ENCODE results near the gene CMTM8.

CMTM8 gene

GRCh38 chr3:32257641-32258438 is 19.4 kb downstream of the CMTM8 start:
- FAIRE-seq: no peak
- no peak for DNase-seq (ENCODE audit: insufficient read length, low spot score)
- no peak for TF ChIP-seq TAF1 (IDR thresholded peaks at IDR 0.05; ENCODE audit: low read depth, low read length)
- TF ChIP-seq POLR2A (IDR thresholded peaks at IDR 0.05; ENCODE audit: low read depth, low read length): no peak
- TF ChIP-seq SPI1 (IDR thresholded peaks at IDR 0.05; ENCODE audit: low read depth, low read length): no peak
- no peak for TF ChIP-seq POLR2AphosphoS5 (IDR thresholded peaks at IDR 0.05; ENCODE audit: low read depth, low read length)
- TF ChIP-seq PAX5 (IDR thresholded peaks at IDR 0.05; ENCODE audit: insufficient read depth, low read length, severe bottlenecking): no peak
- TF ChIP-seq POU2F2 (IDR thresholded peaks at IDR 0.05; ENCODE audit: low read depth, low read length): no peak

DNA sequence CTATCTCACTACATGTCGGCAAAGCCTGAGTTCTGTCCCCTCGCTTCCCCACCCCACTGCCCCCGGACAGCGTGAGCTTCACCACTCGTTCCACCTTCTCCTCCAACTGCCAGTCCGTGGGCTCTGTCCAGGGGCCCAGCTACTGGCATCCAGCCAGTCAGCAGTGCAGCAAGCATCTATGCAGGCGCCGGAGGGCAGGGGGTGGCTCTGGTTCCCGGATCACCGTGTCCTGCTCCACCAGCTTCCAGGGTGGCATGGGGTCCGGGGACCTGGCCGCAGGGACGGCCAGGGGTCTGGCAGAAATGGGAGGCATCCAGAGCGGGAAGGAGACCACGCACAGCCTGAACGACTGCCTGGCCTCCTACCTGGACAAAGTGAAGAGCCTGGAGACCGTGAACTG is 20.4 kb downstream of the CMTM8 start:
- FAIRE-seq: no peak
- no peak for TF ChIP-seq TAF1 (IDR thresholded peaks at IDR 0.05; ENCODE audit: low read depth, low read length)
- no peak for TF ChIP-seq POLR2A (IDR thresholded peaks at IDR 0.05; ENCODE audit: low read depth, low read length)
- TF ChIP-seq SPI1 (IDR thresholded peaks at IDR 0.05; ENCODE audit: low read depth, low read length): no peak
- TF ChIP-seq PAX5 (IDR thresholded peaks at IDR 0.05; ENCODE audit: insufficient read depth, low read length, severe bottlenecking): no peak
- TF ChIP-seq POLR2AphosphoS5 (IDR thresholded peaks at IDR 0.05; ENCODE audit: low read depth, low read length): no peak
- TF ChIP-seq POU2F2 (IDR thresholded peaks at IDR 0.05; ENCODE audit: low read depth, low read length): no peak
- DNase-seq (ENCODE audit: insufficient read length, low spot score): no peak

DNA sequence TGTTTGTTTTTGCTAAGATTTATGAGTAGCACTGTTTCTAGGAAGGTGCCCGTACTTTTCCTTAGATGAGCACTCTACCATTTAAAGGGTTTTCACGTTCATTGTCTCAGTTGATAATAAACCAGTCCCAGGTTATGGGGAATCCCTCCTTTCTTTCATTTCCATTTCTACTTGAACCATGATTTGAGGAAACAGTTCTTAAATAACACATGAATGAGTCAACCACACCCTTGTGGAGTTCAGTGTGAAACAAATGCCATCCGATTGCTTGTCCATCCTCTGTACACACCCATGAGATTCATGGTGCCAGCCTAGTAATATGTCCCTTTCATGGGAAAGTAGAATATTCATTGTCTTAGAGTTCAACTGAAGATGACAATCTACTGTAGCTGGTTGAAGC is 23.1 kb downstream of the CMTM8 start:
- FAIRE-seq: no peak
- no peak for DNase-seq (ENCODE audit: insufficient read length, low spot score)
- TF ChIP-seq POU2F2 (IDR thresholded peaks at IDR 0.05; ENCODE audit: low read depth, low read length) (no peak), SPI1 (IDR thresholded peaks at IDR 0.05; ENCODE audit: low read depth, low read length) (no peak), POLR2AphosphoS5 (IDR thresholded peaks at IDR 0.05; ENCODE audit: low read depth, low read length) (no peak), POLR2A (IDR thresholded peaks at IDR 0.05; ENCODE audit: low read depth, low read length) (no peak), PAX5 (IDR thresholded peaks at IDR 0.05; ENCODE audit: insufficient read depth, low read length, severe bottlenecking) (no peak), TAF1 (IDR thresholded peaks at IDR 0.05; ENCODE audit: low read depth, low read length) (no peak)

DNA sequence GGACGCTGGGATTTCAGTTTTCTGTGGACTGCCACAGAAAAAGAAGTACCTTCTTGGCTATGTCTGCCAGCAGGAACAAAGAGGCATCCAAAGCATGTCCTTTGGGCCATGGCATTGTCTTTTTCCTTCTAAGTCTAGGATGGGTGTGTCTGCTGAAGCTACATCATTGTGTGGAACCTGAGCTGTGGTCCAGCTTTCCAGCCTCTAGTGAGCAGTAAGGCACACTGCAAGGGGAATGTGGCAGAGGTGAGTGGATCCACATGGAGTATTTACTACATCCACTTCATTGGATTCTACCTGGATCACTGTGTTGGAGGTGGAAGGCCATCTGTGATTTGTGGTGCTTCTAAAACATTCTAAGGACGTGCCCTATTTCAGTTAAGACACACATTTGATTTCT is 23.7 kb downstream of the CMTM8 start:
- no peak for DNase-seq (ENCODE audit: insufficient read length, low spot score)
- TF ChIP-seq TAF1 (IDR thresholded peaks at IDR 0.05; ENCODE audit: low read depth, low read length): no peak
- no peak for TF ChIP-seq POLR2AphosphoS5 (IDR thresholded peaks at IDR 0.05; ENCODE audit: low read depth, low read length)
- TF ChIP-seq POLR2A (IDR thresholded peaks at IDR 0.05; ENCODE audit: low read depth, low read length): no peak
- no peak for TF ChIP-seq PAX5 (IDR thresholded peaks at IDR 0.05; ENCODE audit: insufficient read depth, low read length, severe bottlenecking)
- no peak for TF ChIP-seq SPI1 (IDR thresholded peaks at IDR 0.05; ENCODE audit: low read depth, low read length)
- TF ChIP-seq POU2F2 (IDR thresholded peaks at IDR 0.05; ENCODE audit: low read depth, low read length): no peak
- no peak for FAIRE-seq

- no peak for FAIRE-seq
- DNase-seq (ENCODE audit: insufficient read length, low spot score): no peak
- TF ChIP-seq POU2F2 (IDR thresholded peaks at IDR 0.05; ENCODE audit: low read depth, low read length) (no peak), SPI1 (IDR thresholded peaks at IDR 0.05; ENCODE audit: low read depth, low read length) (no peak), POLR2A (IDR thresholded peaks at IDR 0.05; ENCODE audit: low read depth, low read length) (no peak), PAX5 (IDR thresholded peaks at IDR 0.05; ENCODE audit: insufficient read depth, low read length, severe bottlenecking) (no peak), TAF1 (IDR thresholded peaks at IDR 0.05; ENCODE audit: low read depth, low read length) (no peak), POLR2AphosphoS5 (IDR thresholded peaks at IDR 0.05; ENCODE audit: low read depth, low read length) (no peak)
Measured at GRCh38 chr3:32274306-32274705, 35.8 kb downstream of the CMTM8 start.

DNA sequence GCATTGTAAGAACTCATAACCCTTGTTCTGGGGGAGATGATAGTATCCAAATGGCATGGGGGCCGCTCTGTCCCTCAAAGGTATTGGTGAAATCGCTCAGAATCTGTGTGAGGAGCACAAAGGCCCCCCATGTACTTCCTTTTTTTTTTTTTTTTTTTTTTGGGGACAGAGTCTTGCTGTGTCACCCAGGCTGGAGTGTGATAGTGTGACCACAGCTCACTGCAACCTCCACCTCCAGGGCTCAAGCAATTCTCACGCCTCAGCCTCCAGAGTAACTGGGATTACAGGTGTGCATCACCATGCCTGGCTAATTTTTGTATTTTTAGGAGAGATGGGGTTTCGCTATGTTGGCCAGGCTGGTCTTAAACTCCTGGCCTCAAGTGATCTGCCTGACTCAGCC is 37.0 kb downstream of the CMTM8 start:
- no peak for FAIRE-seq
- DNase-seq (ENCODE audit: insufficient read length, low spot score): no peak
- TF ChIP-seq POU2F2 (IDR thresholded peaks at IDR 0.05; ENCODE audit: low read depth, low read length): no peak

DNA sequence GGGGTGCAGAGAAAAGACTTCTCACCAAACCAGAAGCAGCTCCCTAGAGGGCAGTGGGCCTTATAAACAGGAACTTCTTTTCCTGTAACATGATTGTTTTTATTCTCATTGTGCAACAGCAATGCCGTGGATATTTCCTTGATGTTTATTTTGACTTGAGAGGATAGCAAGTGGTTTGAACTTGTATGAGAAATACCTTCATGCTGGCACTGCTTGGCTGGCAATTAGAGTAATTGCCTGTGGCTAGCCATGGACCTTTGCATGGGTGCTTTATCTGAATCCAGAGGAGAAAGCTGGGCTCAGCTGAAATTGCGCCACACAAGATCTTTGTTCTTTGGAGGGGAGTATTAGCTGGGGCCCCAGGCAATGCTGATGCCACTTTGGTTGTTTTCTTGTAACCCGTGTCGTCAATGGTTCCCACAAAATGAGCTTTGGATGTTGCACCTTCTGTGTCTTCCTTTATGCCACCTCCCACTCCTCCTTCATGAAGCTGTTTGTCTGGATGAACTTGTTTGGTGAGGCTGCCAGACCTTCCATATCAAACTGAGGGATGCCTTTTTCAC is 37.9 kb downstream of the CMTM8 start:
- no peak for FAIRE-seq
- DNase-seq (ENCODE audit: insufficient read length, low spot score): no peak
- TF ChIP-seq PAX5 (IDR thresholded peaks at IDR 0.05; ENCODE audit: insufficient read depth, low read length, severe bottlenecking) (no peak), POU2F2 (IDR thresholded peaks at IDR 0.05; ENCODE audit: low read depth, low read length) (no peak), POLR2AphosphoS5 (IDR thresholded peaks at IDR 0.05; ENCODE audit: low read depth, low read length) (no peak), TAF1 (IDR thresholded peaks at IDR 0.05; ENCODE audit: low read depth, low read length) (no peak), POLR2A (IDR thresholded peaks at IDR 0.05; ENCODE audit: low read depth, low read length) (no peak), SPI1 (IDR thresholded peaks at IDR 0.05; ENCODE audit: low read depth, low read length) (no peak)

- DNase-seq (ENCODE audit: insufficient read length, low spot score) (no peak), FAIRE-seq (no peak)
- TF ChIP-seq TAF1 (IDR thresholded peaks at IDR 0.05; ENCODE audit: low read depth, low read length) (no peak), POU2F2 (IDR thresholded peaks at IDR 0.05; ENCODE audit: low read depth, low read length) (no peak), SPI1 (IDR thresholded peaks at IDR 0.05; ENCODE audit: low read depth, low read length) (no peak), PAX5 (IDR thresholded peaks at IDR 0.05; ENCODE audit: insufficient read depth, low read length, severe bottlenecking) (no peak), POLR2AphosphoS5 (IDR thresholded peaks at IDR 0.05; ENCODE audit: low read depth, low read length) (no peak), POLR2A (IDR thresholded peaks at IDR 0.05; ENCODE audit: low read depth, low read length) (no peak)
Measured at GRCh38 chr3:32278714-32279113, 40.2 kb downstream of the CMTM8 start.

GRCh38 chr3:32280262-32280910 is 41.9 kb downstream of the CMTM8 start:
- no peak for TF ChIP-seq TAF1 (IDR thresholded peaks at IDR 0.05; ENCODE audit: low read depth, low read length)
- TF ChIP-seq SPI1 (IDR thresholded peaks at IDR 0.05; ENCODE audit: low read depth, low read length): no peak
- no peak for TF ChIP-seq POLR2A (IDR thresholded peaks at IDR 0.05; ENCODE audit: low read depth, low read length)
- TF ChIP-seq PAX5 (IDR thresholded peaks at IDR 0.05; ENCODE audit: insufficient read depth, low read length, severe bottlenecking): no peak
- no peak for TF ChIP-seq POLR2AphosphoS5 (IDR thresholded peaks at IDR 0.05; ENCODE audit: low read depth, low read length)
- no peak for TF ChIP-seq POU2F2 (IDR thresholded peaks at IDR 0.05; ENCODE audit: low read depth, low read length)
- DNase-seq (ENCODE audit: insufficient read length, low spot score): no peak
- FAIRE-seq: no peak

All from GM12891 (cell line).